GM12878 (cell line): ENCODE results near the gene ZNF646. TPM values are rescaled to one million over a fixed set of nuclear protein-coding genes. Genes with fewer than 3 reads are reported as not detected.

Experiments
- BCL11A ChIP-seq: IDR thresholded peaks from 2 replicates; pipeline ENCODE4 v1.6.1; 2011; ENCODE audit warnings: low read depth, low read length
- CHD4 ChIP-seq: fragments of 200-600 bp; sonication (generic); IDR thresholded peaks from 2 replicates; pipeline ENCODE4 v1.6.1; 2016; ENCODE audit warnings: mild to moderate bottlenecking
- E4F1 ChIP-seq: fragments of 450-650 bp; IDR thresholded peaks from 2 replicates; pipeline ENCODE4 v1.6.1; 2018; ENCODE audit warnings: borderline replicate concordance, mild to moderate bottlenecking; ENCODE audit not compliant: partially characterized antibody
- GATAD2B ChIP-seq: fragments of 450-650 bp; conservative IDR thresholded peaks from 2 replicates; pipeline ENCODE4 v1.6.1; 2017; ENCODE audit warnings: low read depth, mild to moderate bottlenecking, moderate library complexity
- HDAC2 ChIP-seq: fragments of 200-600 bp; sonication (generic); IDR thresholded peaks from 2 replicates; pipeline ENCODE4 v1.6.1; 2017
- IRF4 ChIP-seq: IDR thresholded peaks from 2 replicates; pipeline ENCODE4 v1.6.1; 2011; ENCODE audit warnings: low read depth, low read length
- IRF5 ChIP-seq: fragments of 450-650 bp; IDR thresholded peaks from 2 replicates; pipeline ENCODE4 v1.6.1; 2017; ENCODE audit warnings: borderline replicate concordance
- KLF5 ChIP-seq: fragments of 450-650 bp; IDR thresholded peaks from 2 replicates; pipeline ENCODE4 v1.6.1; 2014; ENCODE audit warnings: mild to moderate bottlenecking; ENCODE audit not compliant: partially characterized antibody
- NFXL1 ChIP-seq: fragments of 450-650 bp; IDR thresholded peaks from 2 replicates; pipeline ENCODE4 v1.6.1; 2017; ENCODE audit warnings: antibody characterized with exemption, mild to moderate bottlenecking, borderline replicate concordance
- RAD21 ChIP-seq: IDR thresholded peaks from 2 replicates; pipeline ENCODE4 v1.6.1; 2011; ENCODE audit warnings: mild to moderate bottlenecking, low read depth, low read length, moderate library complexity; ENCODE audit not compliant: insufficient read depth
- RELB ChIP-seq: fragments of 450-650 bp; IDR thresholded peaks from 2 replicates; pipeline ENCODE4 v1.6.1; 2017; ENCODE audit warnings: low read depth, mild to moderate bottlenecking, moderate library complexity
- SIN3A ChIP-seq: IDR thresholded peaks from 2 replicates; pipeline ENCODE4 v1.6.1; 2012; ENCODE audit warnings: low read depth, low read length, improper control_type of control experiment
- TBL1XR1 ChIP-seq: IDR thresholded peaks from 2 replicates; pipeline ENCODE4 v1.6.1; 2012; ENCODE audit warnings: low read depth, low read length, improper control_type of control experiment
- TCF3 ChIP-seq: IDR thresholded peaks from 2 replicates; pipeline ENCODE4 v1.6.1; 2012; ENCODE audit warnings: low read depth, mild to moderate bottlenecking, low read length, borderline replicate concordance; ENCODE audit not compliant: insufficient read depth
- ZBED1 ChIP-seq: IDR thresholded peaks from 2 replicates; pipeline ENCODE4 v1.6.1; 2016; ENCODE audit warnings: borderline replicate concordance
- polyA plus RNA-seq, 11 experiments: library from polyadenylated mRNA; depleted of rRNA in 4 of 11; unstranded in 6 of 11; stranded (reverse) in 5 of 11; fragments of >200 nt; fragmentation: Nextera tagmentation in 4 of 11; fragmentation: Illumina TruSeq in 1 of 11; extraction: Ambion mirVana in 4 of 11; extraction: Trizol in 1 of 11; gene quantifications; 1 replicate in 1 of 11; 2 replicates in 10 of 11; pipeline versions ENCODE4 v1.2.1 to v1.2.3, GENCODE V29; 2011 to 2016; ENCODE audit warnings: inconsistent platforms in 2 of 11, missing spikeins in 2 of 11, low read depth in 1 of 11
- total RNA-seq, 4 experiments: library from RNA; depleted of rRNA in 3 of 4; stranded (reverse); fragments of >200 nt in 3 of 4; fragmentation: Illumina TruSeq in 1 of 4; extraction: Trizol in 1 of 4; gene quantifications; 2 replicates each; pipeline versions ENCODE4 v1.2.1 to v1.2.3, GENCODE V29; 2013 to 2021
- TF ChIP-seq, protein P1 (sequence below): fragments of 450-650 bp; IDR thresholded peaks from 2 replicates; pipeline ENCODE4 v1.6.1; 2018; ENCODE audit warnings: mild to moderate bottlenecking, low read depth, moderate library complexity; ENCODE audit not compliant: partially characterized antibody
- TF ChIP-seq, protein P2 (sequence below): fragments of 450-650 bp; IDR thresholded peaks from 2 replicates; pipeline ENCODE4 v1.6.1; 2014; ENCODE audit warnings: mild to moderate bottlenecking
- TF ChIP-seq, protein P3 (sequence below): fragments of 450-650 bp; IDR thresholded peaks from 2 replicates; pipeline ENCODE4 v1.6.1; 2017; ENCODE audit warnings: mild to moderate bottlenecking

ZNF646 gene
- total and polyA plus RNA-seq, 10 of the 15 experiments (the other 5 are each of a cell fraction or from before 2014, with no cell fraction given), result 0.10 to 21.8 (median 6.4) TPM

DNA sequence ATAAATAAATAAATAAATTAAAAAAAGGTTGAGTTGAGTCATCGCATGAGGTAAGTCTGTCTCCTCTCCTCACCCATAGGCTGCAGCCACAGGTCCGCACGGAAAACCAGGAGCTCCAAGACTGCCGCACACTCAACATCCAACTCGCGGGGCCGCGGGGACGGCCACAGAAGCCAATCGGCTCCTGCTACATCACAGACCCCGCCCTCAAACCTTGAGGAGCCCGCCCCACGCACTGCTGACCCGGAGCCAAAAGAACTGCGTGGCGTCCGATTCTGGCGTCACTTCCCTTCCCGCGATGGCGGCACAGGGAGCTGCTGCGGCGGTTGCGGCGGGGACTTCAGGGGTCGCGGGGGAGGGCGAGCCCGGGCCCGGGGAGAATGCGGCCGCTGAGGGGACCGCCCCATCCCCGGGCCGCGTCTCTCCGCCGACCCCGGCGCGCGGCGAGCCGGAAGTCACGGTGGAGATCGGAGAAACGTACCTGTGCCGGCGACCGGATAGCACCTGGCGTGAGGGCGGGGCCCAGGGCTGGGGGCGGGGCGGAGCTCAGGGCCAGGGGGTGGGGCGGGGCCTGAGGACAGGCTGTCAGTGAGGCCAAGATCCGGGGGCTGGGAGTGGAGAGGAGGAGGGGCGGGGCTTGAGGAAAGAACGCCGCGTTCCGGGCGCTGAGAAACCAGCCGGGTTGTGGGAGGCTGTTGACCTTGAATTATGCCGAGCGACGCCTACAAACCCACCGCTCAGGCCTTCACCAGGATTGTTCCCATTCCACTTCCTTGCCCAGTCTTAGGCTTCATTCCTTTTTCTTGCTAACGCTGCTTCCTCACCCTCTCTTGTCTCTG lies 43.4 kb downstream of the ZNF646 start, which contains the start of gene KAT8 (continued):
- TF ChIP-seq, protein P1, sequence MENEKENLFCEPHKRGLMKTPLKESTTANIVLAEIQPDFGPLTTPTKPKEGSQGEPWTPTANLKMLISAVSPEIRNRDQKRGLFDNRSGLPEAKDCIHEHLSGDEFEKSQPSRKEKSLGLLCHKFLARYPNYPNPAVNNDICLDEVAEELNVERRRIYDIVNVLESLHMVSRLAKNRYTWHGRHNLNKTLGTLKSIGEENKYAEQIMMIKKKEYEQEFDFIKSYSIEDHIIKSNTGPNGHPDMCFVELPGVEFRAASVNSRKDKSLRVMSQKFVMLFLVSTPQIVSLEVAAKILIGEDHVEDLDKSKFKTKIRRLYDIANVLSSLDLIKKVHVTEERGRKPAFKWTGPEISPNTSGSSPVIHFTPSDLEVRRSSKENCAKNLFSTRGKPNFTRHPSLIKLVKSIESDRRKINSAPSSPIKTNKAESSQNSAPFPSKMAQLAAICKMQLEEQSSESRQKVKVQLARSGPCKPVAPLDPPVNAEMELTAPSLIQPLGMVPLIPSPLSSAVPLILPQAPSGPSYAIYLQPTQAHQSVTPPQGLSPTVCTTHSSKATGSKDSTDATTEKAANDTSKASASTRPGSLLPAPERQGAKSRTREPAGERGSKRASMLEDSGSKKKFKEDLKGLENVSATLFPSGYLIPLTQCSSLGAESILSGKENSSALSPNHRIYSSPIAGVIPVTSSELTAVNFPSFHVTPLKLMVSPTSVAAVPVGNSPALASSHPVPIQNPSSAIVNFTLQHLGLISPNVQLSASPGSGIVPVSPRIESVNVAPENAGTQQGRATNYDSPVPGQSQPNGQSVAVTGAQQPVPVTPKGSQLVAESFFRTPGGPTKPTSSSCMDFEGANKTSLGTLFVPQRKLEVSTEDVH, result peak; percentile 51
- 0 out of 2 replicates have a peak, but pooled peaks have one; percentile 24 for TF ChIP-seq TBL1XR1
- peak; percentile 86 for TF ChIP-seq RELB
- no peak for TF ChIP-seq SIN3A
- TF ChIP-seq, protein P2, sequence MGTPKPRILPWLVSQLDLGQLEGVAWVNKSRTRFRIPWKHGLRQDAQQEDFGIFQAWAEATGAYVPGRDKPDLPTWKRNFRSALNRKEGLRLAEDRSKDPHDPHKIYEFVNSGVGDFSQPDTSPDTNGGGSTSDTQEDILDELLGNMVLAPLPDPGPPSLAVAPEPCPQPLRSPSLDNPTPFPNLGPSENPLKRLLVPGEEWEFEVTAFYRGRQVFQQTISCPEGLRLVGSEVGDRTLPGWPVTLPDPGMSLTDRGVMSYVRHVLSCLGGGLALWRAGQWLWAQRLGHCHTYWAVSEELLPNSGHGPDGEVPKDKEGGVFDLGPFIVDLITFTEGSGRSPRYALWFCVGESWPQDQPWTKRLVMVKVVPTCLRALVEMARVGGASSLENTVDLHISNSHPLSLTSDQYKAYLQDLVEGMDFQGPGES, result no peak
- no peak for TF ChIP-seq BCL11A
- no peak for TF ChIP-seq E4F1
- no peak for TF ChIP-seq IRF4
- TF ChIP-seq KLF5, result peak; percentile 57
- no peak for TF ChIP-seq NFXL1
- no peak for TF ChIP-seq RAD21
- no peak for TF ChIP-seq TCF3
- TF ChIP-seq, protein P3, sequence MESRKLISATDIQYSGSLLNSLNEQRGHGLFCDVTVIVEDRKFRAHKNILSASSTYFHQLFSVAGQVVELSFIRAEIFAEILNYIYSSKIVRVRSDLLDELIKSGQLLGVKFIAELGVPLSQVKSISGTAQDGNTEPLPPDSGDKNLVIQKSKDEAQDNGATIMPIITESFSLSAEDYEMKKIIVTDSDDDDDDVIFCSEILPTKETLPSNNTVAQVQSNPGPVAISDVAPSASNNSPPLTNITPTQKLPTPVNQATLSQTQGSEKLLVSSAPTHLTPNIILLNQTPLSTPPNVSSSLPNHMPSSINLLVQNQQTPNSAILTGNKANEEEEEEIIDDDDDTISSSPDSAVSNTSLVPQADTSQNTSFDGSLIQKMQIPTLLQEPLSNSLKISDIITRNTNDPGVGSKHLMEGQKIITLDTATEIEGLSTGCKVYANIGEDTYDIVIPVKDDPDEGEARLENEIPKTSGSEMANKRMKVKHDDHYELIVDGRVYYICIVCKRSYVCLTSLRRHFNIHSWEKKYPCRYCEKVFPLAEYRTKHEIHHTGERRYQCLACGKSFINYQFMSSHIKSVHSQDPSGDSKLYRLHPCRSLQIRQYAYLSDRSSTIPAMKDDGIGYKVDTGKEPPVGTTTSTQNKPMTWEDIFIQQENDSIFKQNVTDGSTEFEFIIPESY, result 0 out of 2 replicates have a peak, but pooled peaks have one; percentile 16
- peak; percentile 48; the same call in 1 of the 2 replicates for TF ChIP-seq GATAD2B
- no peak for TF ChIP-seq ZBED1
- TF ChIP-seq IRF5, result no peak
- TF ChIP-seq HDAC2, result no peak
- no peak for TF ChIP-seq CHD4
